Cardiac septum (tissue), 1 donor: ENCODE measurements around the gene PBX4. TPM values are rescaled to one million over a fixed set of nuclear protein-coding genes. Genes with fewer than 3 reads are reported as not detected.

Source experiments
- DNase-seq: peaks from one replicate; pipeline ENCODE4 v3.0.0-alpha.2; 2020; ENCODE audit warnings: low spot score
- intact Hi-C: fragments of 100-400 bp; cut with DNase I; formaldehyde crosslinking; loops from one replicate; pipeline ENCODE4 v1.14.0; 2022
- total RNA-seq: library from RNA; stranded (reverse); fragmentation: NEBNext Ultra II Directional; extraction: Animal tissue kit (Norgen Biotek cat#: 25700); gene quantifications from one replicate; pipeline ENCODE4 v1.2.1, GENCODE V29; 2021
- donor health status: DM: no; HTN: no; CAD: no.

PBX4 gene
- total RNA-seq, 1 donor from 2014 or later: not detected

DNA sequence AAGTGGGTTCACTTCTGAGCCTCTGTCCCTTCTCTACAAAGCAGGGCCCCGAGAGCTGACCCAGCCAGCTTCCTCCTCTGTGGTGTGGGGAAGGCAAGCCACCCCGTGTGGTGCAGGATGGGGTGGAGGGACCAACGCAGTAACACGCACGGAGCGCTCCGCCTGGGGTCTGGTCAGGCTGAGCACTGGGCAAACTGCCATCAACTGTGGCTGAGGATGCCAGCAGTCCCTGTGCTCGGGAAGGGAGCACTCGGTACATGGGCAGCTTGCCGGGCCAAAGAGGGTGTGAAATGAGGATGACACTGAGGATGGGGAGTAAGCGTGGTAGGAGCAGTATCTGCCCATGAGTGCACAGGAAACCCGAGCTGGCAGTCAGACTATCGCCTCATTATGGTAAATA is 32.6 kb upstream of the PBX4 start:
- intact Hi-C loops: no loop called here
- no peak for DNase-seq

GRCh38 chr19:19650331-19650730 is 31.8 kb upstream of the PBX4 start:
- intact Hi-C loops: no loop called here
- no peak for DNase-seq

GRCh38 chr19:19649580-19649995 is 31.1 kb upstream of the PBX4 start:
- intact Hi-C loops: no loop called here

DNA sequence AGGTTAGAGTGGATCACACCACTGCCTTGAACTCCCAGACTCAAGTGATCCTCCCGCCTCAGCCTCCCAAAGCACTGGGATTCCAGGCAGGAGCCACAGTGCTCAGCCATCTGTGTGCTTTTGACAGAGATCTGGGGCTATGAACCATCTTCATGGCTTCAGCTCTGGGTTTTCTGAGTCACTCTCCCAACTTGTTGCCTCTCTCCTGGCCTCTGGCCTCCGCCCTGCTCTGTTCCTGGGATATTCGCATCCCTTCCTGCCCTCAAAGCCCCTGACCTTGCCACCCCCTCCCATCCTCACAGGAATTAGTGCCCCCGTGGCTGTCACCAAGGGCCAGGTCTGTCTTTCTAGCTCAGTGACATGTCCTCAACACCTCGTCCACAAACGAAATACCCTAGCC is 30.7 kb upstream of the PBX4 start:
- intact Hi-C loops: no loop called here
- no peak for DNase-seq

More at GRCh38 chr19:19649580-19649995, 31.1 kb upstream of the PBX4 start:
- DNase-seq: no peak

- DNase-seq: no peak
- intact Hi-C loops: no loop called here
Observed at GRCh38 chr19:19647037-19647835, 28.7 kb upstream of the PBX4 start.

DNA sequence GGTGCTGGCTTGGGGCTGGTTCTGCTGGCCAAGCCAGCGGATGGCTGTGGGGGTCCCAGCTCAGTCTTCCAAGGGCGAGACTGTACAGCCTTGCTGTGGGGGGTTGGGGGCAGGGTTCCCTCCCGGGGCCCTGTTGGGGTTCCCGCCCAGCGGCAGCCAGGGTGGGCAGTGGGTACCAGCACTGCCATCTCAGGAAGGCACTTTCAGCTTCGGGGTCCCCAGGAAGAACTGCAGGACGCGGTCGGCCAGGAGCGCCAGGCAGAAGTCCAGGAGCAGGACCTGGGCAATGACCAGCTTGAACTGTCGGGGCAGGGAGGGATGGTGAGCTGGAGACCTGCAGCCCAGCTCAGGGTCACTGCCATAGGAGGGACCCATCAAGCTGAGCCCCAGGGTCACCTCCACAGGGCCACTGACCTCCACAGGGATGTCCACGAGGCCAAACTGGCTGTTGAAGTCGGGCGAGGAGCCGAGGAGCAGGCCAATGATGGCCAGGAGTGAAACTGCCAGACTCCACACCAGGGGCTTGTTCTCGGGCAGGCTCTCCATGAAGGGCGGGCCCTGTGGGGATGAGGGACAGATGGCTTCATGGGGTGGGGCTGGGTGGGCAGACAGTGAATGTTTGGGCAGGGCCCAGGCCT is 26.9 kb upstream of the PBX4 start:
- intact Hi-C loops: no loop called here
- DNase-seq: no peak

GRCh38 chr19:19644054-19644388 is 25.5 kb upstream of the PBX4 start:
- intact Hi-C loops: no loop called here
- DNase-seq: no peak

DNA sequence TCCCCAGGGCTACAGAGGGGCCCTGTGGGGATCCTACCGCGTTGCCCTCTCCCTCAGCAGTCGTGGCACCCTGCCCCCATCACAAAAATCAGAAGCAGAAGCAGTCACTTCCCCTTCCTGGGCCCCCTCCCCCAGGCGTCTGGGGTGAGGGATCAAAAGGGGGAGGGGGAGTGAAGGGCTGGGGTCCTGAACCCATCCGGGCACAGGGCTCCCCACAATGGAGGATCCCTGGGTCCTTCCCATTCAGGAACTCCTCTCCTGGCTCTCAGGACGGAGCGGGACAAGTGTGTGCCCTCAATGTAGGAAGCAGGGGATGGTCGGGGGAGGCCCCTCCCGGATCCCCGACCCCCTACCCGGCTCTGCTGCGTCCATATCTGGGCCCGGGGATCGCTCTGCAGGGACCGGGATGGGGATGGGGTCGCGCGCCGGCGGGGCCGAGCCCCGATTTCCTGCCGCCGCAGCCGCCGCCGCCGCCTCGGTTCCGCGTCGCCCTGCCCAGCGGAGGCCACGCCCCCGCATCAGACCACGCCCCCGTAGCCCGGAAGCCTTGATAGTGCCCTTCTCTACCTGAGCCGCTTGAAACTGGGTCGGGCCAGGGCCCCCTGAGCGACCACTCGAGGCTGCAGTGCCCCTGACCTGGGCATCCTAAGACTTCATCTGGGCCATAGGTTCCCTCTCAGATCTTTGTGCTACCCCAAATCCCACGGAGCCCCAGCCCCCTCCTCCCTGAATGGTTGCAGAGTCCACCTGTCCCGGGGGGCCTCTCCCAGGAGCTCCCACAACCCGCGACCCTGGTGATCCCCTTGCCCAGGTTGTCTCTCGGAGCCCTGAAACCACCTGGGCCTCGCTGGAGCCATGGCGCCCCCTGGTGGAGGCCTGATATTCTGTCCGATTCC is 24.9 kb upstream of the PBX4 start, which contains the start of gene GMIP:
GMIP (minus strand) TSS at position 500 of the 896 bp plus-strand sequence; CDS start at position 372, 128 bp downstream.
- peak; percentile 93 for DNase-seq
- intact Hi-C loops: loop anchor here (2.0 kb wide), 1 partner anchor 111 kb away; no protein-coding TSS in a partner anchor

- DNase-seq: no peak
- intact Hi-C loops: loop anchor here (2.0 kb wide), 1 partner anchor 110 kb away; no protein-coding TSS in a partner anchor
Observed at GRCh38 chr19:19642506-19643157, 24.1 kb upstream of the PBX4 start.

- intact Hi-C loops: no loop called here
- no peak for DNase-seq
Observed at GRCh38 chr19:19637523-19638251, 19.2 kb upstream of the PBX4 start.

DNA sequence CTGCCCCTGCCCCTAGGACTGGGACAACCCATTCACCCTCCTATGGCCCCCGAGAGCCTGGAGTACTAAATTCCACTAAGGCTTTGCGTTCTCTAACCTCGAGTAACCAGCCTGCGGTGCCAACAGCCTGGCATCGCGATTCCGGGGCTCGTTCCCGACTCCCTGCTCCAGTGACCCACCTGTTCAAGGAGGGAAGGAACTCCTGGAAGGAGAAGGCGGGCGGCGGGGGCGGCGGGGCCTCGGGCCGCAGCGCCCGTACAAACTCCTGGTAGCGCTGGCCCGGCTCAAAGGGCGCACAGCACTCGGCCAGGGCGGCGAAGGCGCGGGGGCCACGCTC is 18.7 kb upstream of the PBX4 start:
- intact Hi-C loops: no loop called here
- DNase-seq: no peak

GRCh38 chr19:19636573-19637185 is 18.2 kb upstream of the PBX4 start:
- intact Hi-C loops: no loop called here
- DNase-seq: no peak

- no peak for DNase-seq
- intact Hi-C loops: no loop called here
Observed at GRCh38 chr19:19635313-19635702, 16.8 kb upstream of the PBX4 start.

- DNase-seq: no peak
- intact Hi-C loops: no loop called here
Observed at GRCh38 chr19:19634516-19635312, 16.2 kb upstream of the PBX4 start.

- intact Hi-C loops: no loop called here
- no peak for DNase-seq
Observed at GRCh38 chr19:19633711-19634515, 15.4 kb upstream of the PBX4 start.

DNA sequence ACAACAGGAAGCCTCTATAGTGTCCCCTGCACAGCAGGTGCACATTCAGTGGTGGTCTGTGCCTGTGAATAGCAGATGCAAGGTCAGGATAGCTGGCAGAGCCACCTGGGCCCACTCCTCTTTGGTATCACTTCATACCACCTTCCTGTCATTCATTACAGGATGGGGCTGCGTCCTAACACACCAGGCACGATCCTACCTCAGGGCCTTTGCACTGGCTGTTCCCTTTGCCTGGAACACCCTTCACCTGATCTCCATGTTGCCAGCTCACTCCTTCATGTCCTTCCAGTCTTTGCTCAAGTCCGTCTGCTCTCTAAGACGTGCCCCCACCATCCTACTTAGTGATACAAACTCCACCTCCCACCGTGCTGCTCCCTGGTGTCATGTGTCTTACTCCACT is 14.2 kb upstream of the PBX4 start:
- intact Hi-C loops: no loop called here
- no peak for DNase-seq

GRCh38 chr19:19631346-19631745 is 12.9 kb upstream of the PBX4 start:
- no peak for DNase-seq
- intact Hi-C loops: no loop called here
